ENCODE results near the gene NRSN2.

NRSN2 gene

DNA sequence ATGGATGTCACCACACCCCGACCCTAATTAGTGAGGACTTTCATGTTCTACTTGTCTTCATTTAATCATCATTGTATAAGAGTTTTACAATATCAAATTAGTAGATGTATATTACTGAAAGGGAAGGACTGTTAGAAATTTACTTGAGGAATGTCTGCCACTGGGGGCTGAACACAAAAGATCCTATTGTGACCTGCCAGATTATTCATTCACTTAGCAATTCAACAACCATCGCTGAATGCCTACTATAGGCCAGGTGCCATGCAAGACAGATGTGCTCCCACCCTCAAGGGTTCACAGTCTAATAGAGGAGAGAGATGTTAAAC, 53.2 kb downstream of the NRSN2 start:
- H3K4me1 ChIP-seq (ENCODE audit: insufficient read depth, insufficient read length), result peaks cover 2% of the 10 kb centered on the region
- peaks cover 13% of the 10 kb centered on the region for H3K36me3 ChIP-seq (ENCODE audit: insufficient read depth, insufficient read length, low read length)
- DNase-seq (ENCODE audit: low read depth, low spot score), result no peak
- H3K4me3 ChIP-seq (ENCODE audit: insufficient read length, low read depth), result no peak overlapping the region
- H3K9me3 ChIP-seq (ENCODE audit: insufficient read depth, low read length), result no peaks in the 10 kb centered on the region
- no peaks in the 10 kb centered on the region for H3K27me3 ChIP-seq (ENCODE audit: insufficient read depth, insufficient read length)
- TF ChIP-seq ZNF274 (IDR thresholded peaks at IDR 0.05; ENCODE audit: low read depth, low read length), result no peak
- TF ChIP-seq SUZ12 (IDR thresholded peaks at IDR 0.05; ENCODE audit: extremely low read depth, insufficient read depth, insufficient read length), result no peak
- no peak for TF ChIP-seq YY1 (IDR thresholded peaks at IDR 0.05; ENCODE audit: insufficient read depth, insufficient read length)
- H3K9ac ChIP-seq (ENCODE audit: insufficient read length, low read depth), result no peak overlapping the region

DNA sequence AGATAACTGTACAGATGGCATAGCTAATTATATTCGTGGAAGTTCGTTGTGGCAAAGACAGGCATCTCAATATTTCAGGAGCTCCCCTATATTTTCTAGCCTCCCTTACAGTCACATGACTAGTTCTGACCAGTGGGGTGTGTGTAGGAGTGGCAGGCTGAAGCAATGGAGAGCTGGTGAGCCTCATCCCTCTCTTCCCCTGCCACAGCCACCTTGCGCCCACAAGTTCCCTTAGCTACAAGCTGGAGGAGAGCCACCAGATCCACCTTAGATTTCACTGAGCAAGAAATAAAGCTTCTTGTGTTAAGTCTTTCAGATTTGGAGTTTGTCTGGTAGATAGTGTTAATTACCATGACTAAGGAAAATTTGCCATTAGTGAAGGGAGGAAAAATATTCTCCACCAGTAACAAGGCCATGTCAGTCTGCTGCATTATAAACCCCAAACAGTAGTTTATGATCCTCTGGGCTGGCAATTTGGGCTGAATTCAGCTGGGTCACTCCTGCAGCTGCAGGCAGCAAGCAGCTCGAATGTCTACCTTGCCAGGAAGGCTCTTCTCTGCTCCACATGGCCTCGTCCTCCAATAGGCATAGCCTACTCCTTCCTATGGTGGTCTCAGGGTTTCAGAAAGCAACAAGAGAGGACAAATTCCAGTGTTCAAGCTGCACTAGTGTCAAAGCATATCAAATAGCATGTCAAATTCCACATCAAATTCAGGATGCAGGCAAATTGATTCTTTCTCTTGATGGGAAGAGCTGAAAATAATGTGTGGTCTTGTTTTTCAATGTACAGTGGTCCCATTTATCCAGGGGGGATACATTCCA, 53.8 kb downstream of the NRSN2 start:
- no peak for TF ChIP-seq YY1 (IDR thresholded peaks at IDR 0.05; ENCODE audit: insufficient read depth, insufficient read length)
- TF ChIP-seq ZNF274 (IDR thresholded peaks at IDR 0.05; ENCODE audit: low read depth, low read length), result no peak
- no peak for TF ChIP-seq SUZ12 (IDR thresholded peaks at IDR 0.05; ENCODE audit: extremely low read depth, insufficient read depth, insufficient read length)
- Histone ChIP-seq H3K9ac (ENCODE audit: insufficient read length, low read depth) (no peak overlapping the region), H3K27me3 (ENCODE audit: insufficient read depth, insufficient read length) (no peaks in the 10 kb centered on the region), H3K4me1 (ENCODE audit: insufficient read depth, insufficient read length) (peaks cover 2% of the 10 kb centered on the region), H3K36me3 (ENCODE audit: insufficient read depth, insufficient read length, low read length) (peaks cover 13% of the 10 kb centered on the region), H3K4me3 (ENCODE audit: insufficient read length, low read depth) (no peak overlapping the region), H3K9me3 (ENCODE audit: insufficient read depth, low read length) (no peaks in the 10 kb centered on the region)
- no peak for DNase-seq (ENCODE audit: low read depth, low spot score)

DNA sequence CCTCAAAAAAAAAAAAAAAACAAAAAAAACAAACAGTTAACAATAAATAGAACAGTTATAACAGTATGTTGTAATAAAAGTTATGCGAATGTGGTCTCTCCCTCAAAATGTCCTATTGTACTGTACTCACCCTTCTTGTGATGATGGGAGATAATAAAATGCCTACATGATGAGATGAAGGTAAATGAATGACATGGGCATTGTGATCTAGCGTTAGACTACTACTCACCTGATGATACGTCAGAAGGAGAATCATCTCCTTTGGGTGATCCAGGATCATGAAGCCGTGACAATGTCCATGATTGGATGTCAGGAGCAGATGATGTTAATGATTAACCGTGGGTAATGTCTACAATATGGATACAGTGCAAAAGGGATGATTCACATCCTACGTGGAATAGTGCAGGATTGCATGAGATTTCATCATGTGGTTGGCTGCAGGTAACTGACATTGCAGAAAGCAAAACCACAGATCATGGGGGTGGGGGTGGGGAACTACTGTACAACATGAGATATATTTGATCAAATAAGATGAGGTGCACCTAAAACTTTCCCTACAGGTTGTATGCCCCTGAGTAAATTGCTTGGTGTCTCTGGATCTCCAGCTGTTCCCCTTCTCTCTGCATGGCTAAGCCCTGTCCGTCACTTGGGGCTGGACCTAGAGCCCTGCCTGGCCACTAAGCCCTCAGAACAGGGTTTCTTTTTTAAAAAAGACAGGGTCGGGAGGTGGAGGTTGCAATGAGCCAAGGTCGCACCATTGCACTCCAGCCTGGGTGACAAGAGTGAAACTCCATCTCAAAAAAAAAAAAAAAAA, 55.0 kb downstream of the NRSN2 start:
- H3K9ac ChIP-seq (ENCODE audit: insufficient read length, low read depth), result no peak overlapping the region
- H3K9me3 ChIP-seq (ENCODE audit: insufficient read depth, low read length), result no peaks in the 10 kb centered on the region
- TF ChIP-seq SUZ12 (IDR thresholded peaks at IDR 0.05; ENCODE audit: extremely low read depth, insufficient read depth, insufficient read length) (no peak), YY1 (IDR thresholded peaks at IDR 0.05; ENCODE audit: insufficient read depth, insufficient read length) (no peak), ZNF274 (IDR thresholded peaks at IDR 0.05; ENCODE audit: low read depth, low read length) (no peak)
- no peak for DNase-seq (ENCODE audit: low read depth, low spot score)
- peaks cover 3% of the 10 kb centered on the region for H3K36me3 ChIP-seq (ENCODE audit: insufficient read depth, insufficient read length, low read length)
- peaks cover 2% of the 10 kb centered on the region for H3K4me1 ChIP-seq (ENCODE audit: insufficient read depth, insufficient read length)
- no peaks in the 10 kb centered on the region for H3K27me3 ChIP-seq (ENCODE audit: insufficient read depth, insufficient read length)
- no peak overlapping the region for H3K4me3 ChIP-seq (ENCODE audit: insufficient read length, low read depth)

DNA sequence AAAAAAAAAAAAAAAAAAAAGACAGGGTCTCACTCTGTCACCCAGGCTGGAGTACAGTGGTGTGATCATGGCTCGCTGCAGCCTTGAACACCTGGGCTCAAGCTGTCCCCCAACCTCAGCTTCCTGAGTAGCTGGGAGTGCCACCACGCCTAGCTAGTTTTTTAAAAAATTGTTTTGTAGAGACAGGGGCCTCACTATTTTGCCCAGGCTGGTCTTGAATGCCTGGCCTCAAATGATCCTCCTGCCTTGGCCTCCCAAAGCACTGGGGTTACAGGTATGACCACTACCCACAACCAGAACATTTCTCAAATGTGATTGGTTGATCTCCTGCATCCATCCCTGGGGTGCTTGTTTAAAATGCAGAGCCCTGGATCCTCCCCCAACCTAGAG, 55.6 kb downstream of the NRSN2 start:
- Histone ChIP-seq H3K4me3 (ENCODE audit: insufficient read length, low read depth) (no peak overlapping the region), H3K4me1 (ENCODE audit: insufficient read depth, insufficient read length) (peaks cover 2% of the 10 kb centered on the region), H3K36me3 (ENCODE audit: insufficient read depth, insufficient read length, low read length) (no peaks in the 10 kb centered on the region), H3K9me3 (ENCODE audit: insufficient read depth, low read length) (no peaks in the 10 kb centered on the region), H3K9ac (ENCODE audit: insufficient read length, low read depth) (no peak overlapping the region), H3K27me3 (ENCODE audit: insufficient read depth, insufficient read length) (no peaks in the 10 kb centered on the region)
- no peak for DNase-seq (ENCODE audit: low read depth, low spot score)
- TF ChIP-seq SUZ12 (IDR thresholded peaks at IDR 0.05; ENCODE audit: extremely low read depth, insufficient read depth, insufficient read length) (no peak), YY1 (IDR thresholded peaks at IDR 0.05; ENCODE audit: insufficient read depth, insufficient read length) (no peak), ZNF274 (IDR thresholded peaks at IDR 0.05; ENCODE audit: low read depth, low read length) (no peak)

DNA sequence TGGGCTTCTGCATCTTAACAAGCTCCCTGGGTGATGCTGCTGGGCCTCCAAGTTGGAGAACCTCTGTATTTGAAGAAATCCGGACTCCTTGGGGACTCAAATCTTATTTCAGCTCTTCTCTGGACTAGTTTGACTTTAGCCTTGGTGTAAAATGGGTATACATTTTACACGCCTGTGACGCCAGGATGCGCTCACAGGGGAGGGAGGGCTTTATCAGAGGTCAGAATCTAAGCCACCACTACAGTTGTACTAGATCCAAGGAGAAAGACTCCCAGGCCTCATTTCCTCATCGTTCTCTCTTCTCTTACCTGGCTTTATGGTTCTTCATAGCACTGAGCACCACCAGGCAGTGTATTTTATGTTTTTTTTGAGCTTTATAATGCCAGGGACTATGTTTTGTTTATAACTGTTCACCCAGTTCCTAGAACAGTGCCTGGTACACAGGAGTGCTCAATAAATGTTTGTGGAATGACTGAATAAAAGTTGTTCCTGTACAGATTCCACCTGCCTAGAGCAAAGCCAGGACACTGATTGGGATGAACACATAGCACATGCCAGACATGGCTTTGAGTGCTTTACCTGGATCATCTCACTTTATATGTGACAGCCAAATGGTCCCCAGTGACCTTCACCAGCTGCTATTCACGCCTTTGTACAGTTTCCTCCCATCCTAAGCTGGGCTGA, 56.1 kb downstream of the NRSN2 start:
- Histone ChIP-seq H3K4me3 (ENCODE audit: insufficient read length, low read depth) (no peak overlapping the region), H3K4me1 (ENCODE audit: insufficient read depth, insufficient read length) (peaks cover 2% of the 10 kb centered on the region), H3K9me3 (ENCODE audit: insufficient read depth, low read length) (no peaks in the 10 kb centered on the region), H3K27me3 (ENCODE audit: insufficient read depth, insufficient read length) (no peaks in the 10 kb centered on the region), H3K9ac (ENCODE audit: insufficient read length, low read depth) (no peak overlapping the region), H3K36me3 (ENCODE audit: insufficient read depth, insufficient read length, low read length) (no peaks in the 10 kb centered on the region)
- TF ChIP-seq YY1 (IDR thresholded peaks at IDR 0.05; ENCODE audit: insufficient read depth, insufficient read length) (no peak), ZNF274 (IDR thresholded peaks at IDR 0.05; ENCODE audit: low read depth, low read length) (no peak), SUZ12 (IDR thresholded peaks at IDR 0.05; ENCODE audit: extremely low read depth, insufficient read depth, insufficient read length) (no peak)
- DNase-seq (ENCODE audit: low read depth, low spot score), result no peak

DNA sequence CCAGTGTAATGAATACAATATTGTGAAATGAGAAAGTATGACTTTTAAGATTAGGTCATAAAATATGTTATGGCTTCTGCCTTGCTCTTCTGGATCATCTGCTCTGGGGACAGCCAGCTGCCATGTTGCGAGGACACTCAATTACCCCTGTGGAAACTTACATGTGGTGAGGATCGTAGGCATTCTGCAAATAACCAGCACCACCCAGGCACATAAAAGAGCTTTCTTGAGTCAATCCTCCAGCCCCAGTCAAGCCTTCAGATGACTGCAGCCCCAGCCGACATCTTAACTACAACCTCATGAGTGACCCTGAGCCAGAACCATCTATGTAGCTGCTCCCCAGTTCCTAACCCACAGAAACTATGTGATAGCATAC, 56.7 kb downstream of the NRSN2 start:
- H3K36me3 ChIP-seq (ENCODE audit: insufficient read depth, insufficient read length, low read length), result no peaks in the 10 kb centered on the region
- H3K27me3 ChIP-seq (ENCODE audit: insufficient read depth, insufficient read length), result no peaks in the 10 kb centered on the region
- H3K4me1 ChIP-seq (ENCODE audit: insufficient read depth, insufficient read length), result peaks cover 2% of the 10 kb centered on the region
- no peaks in the 10 kb centered on the region for H3K9me3 ChIP-seq (ENCODE audit: insufficient read depth, low read length)
- no peak for DNase-seq (ENCODE audit: low read depth, low spot score)
- no peak overlapping the region for H3K4me3 ChIP-seq (ENCODE audit: insufficient read length, low read depth)
- H3K9ac ChIP-seq (ENCODE audit: insufficient read length, low read depth), result no peak overlapping the region
- TF ChIP-seq YY1 (IDR thresholded peaks at IDR 0.05; ENCODE audit: insufficient read depth, insufficient read length) (no peak), SUZ12 (IDR thresholded peaks at IDR 0.05; ENCODE audit: extremely low read depth, insufficient read depth, insufficient read length) (no peak), ZNF274 (IDR thresholded peaks at IDR 0.05; ENCODE audit: low read depth, low read length) (no peak)

DNA sequence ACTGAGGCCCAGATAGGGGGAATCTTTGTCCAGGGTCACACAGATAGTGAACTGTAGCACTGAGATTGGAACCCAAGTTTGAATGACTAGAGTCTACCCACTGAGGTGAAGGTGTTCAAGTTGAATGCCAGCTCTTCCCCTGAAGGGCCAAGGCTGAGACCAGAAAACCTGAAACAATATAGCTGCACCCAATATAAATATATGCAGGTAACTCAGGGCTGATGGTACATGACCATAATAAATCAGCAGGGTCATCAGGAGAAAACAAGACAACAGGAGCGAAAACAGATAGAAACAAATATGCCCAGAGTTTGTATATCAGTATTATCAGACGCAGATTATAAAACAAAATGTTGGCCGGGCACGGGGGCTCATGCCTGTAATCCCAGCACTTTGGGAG, 57.2 kb downstream of the NRSN2 start:
- DNase-seq (ENCODE audit: low read depth, low spot score), result no peak
- TF ChIP-seq YY1 (IDR thresholded peaks at IDR 0.05; ENCODE audit: insufficient read depth, insufficient read length), result no peak
- Histone ChIP-seq H3K9me3 (ENCODE audit: insufficient read depth, low read length) (no peaks in the 10 kb centered on the region), H3K27me3 (ENCODE audit: insufficient read depth, insufficient read length) (no peaks in the 10 kb centered on the region), H3K4me1 (ENCODE audit: insufficient read depth, insufficient read length) (peaks cover 3% of the 10 kb centered on the region), H3K9ac (ENCODE audit: insufficient read length, low read depth) (no peak overlapping the region), H3K36me3 (ENCODE audit: insufficient read depth, insufficient read length, low read length) (no peaks in the 10 kb centered on the region), H3K4me3 (ENCODE audit: insufficient read length, low read depth) (no peak overlapping the region)

Data from NT2/D1 (cell line).